WTC11 (cell line): Measurements from ENCODE around the gene PPP2R1A. TPM values are rescaled to one million over a fixed set of nuclear protein-coding genes. Genes with fewer than 3 reads are reported as not detected.
A peak's percentile ranks its signal among the peaks of the same experiment; 100 is the strongest.

ENCODE experiments used
- ATAC-seq: fragments of 200-7000 bp; cut with Tn5 transposase; 2 replicates; pipeline ENCODE4 v1.10.0; 2021; ENCODE audit warnings: mild to moderate bottlenecking, moderate library complexity
- CTCF ChIA-PET: fragments of 300-600 bp; sonication (Branson Sonifier 250); formaldehyde crosslinking; loops from one replicate; lab custom pipeline; 2021; ENCODE audit warnings: antibody characterized with exemption; lab: Charles Lee
- POLR2A ChIA-PET: fragments of 350-600 bp; sonication (Branson Sonifier 250); formaldehyde crosslinking; loops from one replicate; lab custom pipeline; 2021; ENCODE audit warnings: antibody characterized with exemption; lab: Charles Lee
- DNase-seq: peaks from one replicate; pipeline ENCODE4 v3.0.0; 2021; ENCODE audit warnings: low spot score
- H3K27ac Mint-ChIP-seq: 2 replicates; pipeline ENCODE4 v1.8.0; 2021; ENCODE audit warnings: mixed read lengths
- H3K27me3 Mint-ChIP-seq: 2 replicates; pipeline ENCODE4 v1.8.0; 2021; ENCODE audit warnings: low read depth, mild to moderate bottlenecking, moderate library complexity, mixed read lengths
- H3K36me3 Mint-ChIP-seq: 2 replicates; pipeline ENCODE4 v1.8.0; 2021; ENCODE audit warnings: mixed read lengths
- H3K4me1 Mint-ChIP-seq: 2 replicates; pipeline ENCODE4 v1.8.0; 2022; ENCODE audit warnings: mixed read lengths
- H3K4me3 Mint-ChIP-seq: 2 replicates; pipeline ENCODE4 v1.8.0; 2021; ENCODE audit warnings: mild to moderate bottlenecking, moderate library complexity, mixed read lengths
- H3K9me3 Mint-ChIP-seq: 2 replicates; pipeline ENCODE4 v1.8.0; 2021; ENCODE audit warnings: mixed read lengths
- ARID4B ChIP-seq: sonication (generic); formaldehyde crosslinking; IDR thresholded peaks from 2 replicates; pipeline ENCODE4 v1.8.0; 2023; ENCODE audit warnings: missing genetic modification reagents, mild to moderate bottlenecking, borderline replicate concordance
- ATF2 ChIP-seq: sonication (generic); formaldehyde crosslinking; IDR thresholded peaks from 2 replicates; pipeline ENCODE4 v1.8.1; 2022; ENCODE audit warnings: low read depth, missing genetic modification reagents, borderline replicate concordance
- E2F4 ChIP-seq: sonication (generic); formaldehyde crosslinking; IDR thresholded peaks from 2 replicates; pipeline ENCODE4 v1.8.1; 2022; ENCODE audit warnings: low read depth, mild to moderate bottlenecking, moderate library complexity, missing genetic modification reagents, borderline replicate concordance
- EMX1 ChIP-seq: fragments of 250-450 bp; sonication (Bioruptor Pico); IDR thresholded peaks from 2 replicates; pipeline ENCODE4 v1.8.0; 2021; ENCODE audit warnings: mild to moderate bottlenecking
- FOXK1 ChIP-seq: sonication (generic); formaldehyde crosslinking; IDR thresholded peaks from 2 replicates; pipeline ENCODE4 v1.8.0; 2022; ENCODE audit warnings: mild to moderate bottlenecking, moderate library complexity, missing genetic modification reagents
- FOXP1 ChIP-seq: sonication (generic); formaldehyde crosslinking; IDR thresholded peaks from 2 replicates; pipeline ENCODE4 v1.8.0; 2022; ENCODE audit warnings: missing genetic modification reagents, mild to moderate bottlenecking, moderate library complexity, borderline replicate concordance
- FOXP4 ChIP-seq: sonication (generic); formaldehyde crosslinking; IDR thresholded peaks from 2 replicates; pipeline ENCODE4 v1.8.0; 2022; ENCODE audit warnings: mild to moderate bottlenecking, missing genetic modification reagents
- JUN ChIP-seq: sonication (generic); formaldehyde crosslinking; IDR thresholded peaks from 2 replicates; pipeline ENCODE4 v1.8.0; 2023; ENCODE audit warnings: mild to moderate bottlenecking, missing genetic modification reagents
- MAX ChIP-seq: sonication (generic); formaldehyde crosslinking; IDR thresholded peaks from 2 replicates; pipeline ENCODE4 v1.8.0; 2022; ENCODE audit warnings: mild to moderate bottlenecking, missing genetic modification reagents
- NFATC4 ChIP-seq: fragments of 250-450 bp; sonication (Bioruptor Pico); IDR thresholded peaks from 2 replicates; pipeline ENCODE4 v1.9.0; 2021; ENCODE audit warnings: mild to moderate bottlenecking
- NFYB ChIP-seq: sonication (generic); formaldehyde crosslinking; conservative IDR thresholded peaks from 2 replicates; pipeline ENCODE4 v1.8.0; 2022; ENCODE audit warnings: low read depth, missing genetic modification reagents
- SMAD3 ChIP-seq: sonication (generic); formaldehyde crosslinking; IDR thresholded peaks from 2 replicates; pipeline ENCODE4 v1.8.0; 2022; ENCODE audit warnings: missing genetic modification reagents, mild to moderate bottlenecking, borderline replicate concordance
- SOX15 ChIP-seq: fragments of 250-450 bp; sonication (Bioruptor Pico); IDR thresholded peaks from 2 replicates; pipeline ENCODE4 v1.9.0; 2021; ENCODE audit warnings: mild to moderate bottlenecking
- SP1 ChIP-seq: sonication (generic); formaldehyde crosslinking; conservative IDR thresholded peaks from 2 replicates; pipeline ENCODE4 v1.8.1; 2022; ENCODE audit warnings: missing genetic modification reagents
- ZBTB21 ChIP-seq: sonication (generic); formaldehyde crosslinking; IDR thresholded peaks from 2 replicates; pipeline ENCODE4 v1.8.1; 2023; ENCODE audit warnings: mild to moderate bottlenecking, missing genetic modification reagents, borderline replicate concordance
- ZNF232 ChIP-seq: sonication (generic); formaldehyde crosslinking; IDR thresholded peaks from 2 replicates; pipeline ENCODE4 v1.8.0; 2022; ENCODE audit warnings: mild to moderate bottlenecking, missing genetic modification reagents
- ZNF423 ChIP-seq: fragments of 250-450 bp; sonication (Bioruptor Pico); IDR thresholded peaks from 2 replicates; pipeline ENCODE4 v2.1.2; 2022; ENCODE audit warnings: mild to moderate bottlenecking, moderate library complexity
- ZNF425 ChIP-seq: fragments of 250-450 bp; sonication (Bioruptor Pico); conservative IDR thresholded peaks from 2 replicates; pipeline ENCODE4 v1.9.0; 2021; ENCODE audit warnings: mild to moderate bottlenecking
- total RNA-seq: library from RNA; stranded (reverse); gene quantifications from 3 replicates; pipeline ENCODE4 v1.2.3, GENCODE V29; 2021

The PPP2R1A gene
- total RNA-seq, 1 experiment from 2014 or later, result 505 TPM

GRCh38 chr19:52189735-52190486 is at the start of gene PPP2R1A (continued):
- TF ChIP-seq ARID4B (CRISPR knock-in tag) (peak; percentile 76; the same call in 1 of the 2 replicates), ZNF232 (CRISPR knock-in tag) (peak; percentile 84; the same call in 1 of the 2 replicates), FOXK1 (CRISPR knock-in tag) (peak; percentile 74), MAX (CRISPR knock-in tag) (peak; percentile 80), NFYB (peak; percentile 88), JUN (CRISPR knock-in tag) (no peak), SMAD3 (CRISPR knock-in tag) (no peak), FOXP1 (CRISPR knock-in tag) (peak; percentile 78)

GRCh38 chr19:52141203-52141602 is 48.6 kb upstream of the PPP2R1A start:
- peaks cover 13% of the 10 kb centered on the region for H3K36me3 Mint-ChIP-seq
- DNase-seq, result no peak
- POLR2A ChIA-PET, result interaction anchor here (3.0 kb wide), 1 partner anchor 48 kb away, joined by 21 read pairs; the partner anchor contains the start of gene PPP2R1A
- no peak for TF ChIP-seq SOX15 (CRISPR knock-in tag)
- TF ChIP-seq SP1 (CRISPR knock-in tag), result no peak
- no peak for TF ChIP-seq ZNF425
- TF ChIP-seq FOXP4 (CRISPR knock-in tag), result no peak
- no peak for TF ChIP-seq NFATC4 (CRISPR knock-in tag)
- no peak for TF ChIP-seq E2F4
- no peak for TF ChIP-seq ZBTB21 (CRISPR knock-in tag)
- TF ChIP-seq ATF2 (CRISPR knock-in tag), result no peak
- TF ChIP-seq ZNF423, result no peak
- no peak for TF ChIP-seq EMX1
- TF ChIP-seq, all 79 proteins: peak for 0
- H3K27me3 Mint-ChIP-seq, result no peaks in the 10 kb centered on the region; the same call in 1 of the 2 replicates
- H3K9me3 Mint-ChIP-seq, result peaks cover 10% of the 10 kb centered on the region
- H3K27ac Mint-ChIP-seq, result no peak overlapping the region
- peaks cover 19% of the 10 kb centered on the region for H3K4me1 Mint-ChIP-seq
- H3K4me3 Mint-ChIP-seq, result no peak overlapping the region
- CTCF ChIA-PET, result no interaction called here
- ATAC-seq, result no peak
